SK-N-SH (cell line): ENCODE results near the gene COX4I1. TPM values are rescaled to one million over a fixed set of nuclear protein-coding genes. Genes with fewer than 3 reads are reported as not detected.

Source experiments
- CTCF ChIA-PET: fragments of 300-600, 350-600 bp; formaldehyde crosslinking; extraction: SDS; loops from one replicate; lab custom pipeline; 2021; lab: Yijun Ruan, JAX
- POLR2A ChIA-PET: fragments of 350-600 bp; sonication (Branson Sonifier 250); formaldehyde crosslinking; extraction: SDS; loops from one replicate; lab custom pipeline; 2020; ENCODE audit warnings: antibody characterized with exemption, inconsistent platforms; lab: Yijun Ruan, JAX
- DNase-seq: peaks from one replicate; pipeline ENCODE4 v3.0.0; 2012
- H2AFZ ChIP-seq: fragments of 200-600 bp; sonication (generic); 2 replicates; pipeline ENCODE4 v1.8.1; 2016; ENCODE audit warnings: antibody characterized with exemption, mild to moderate bottlenecking, low read depth
- H3F3A ChIP-seq: fragments of 200-600 bp; sonication (generic); replicated peaks from 2 replicates; pipeline ENCODE3; 2016; ENCODE audit warnings: antibody characterized with exemption, mild to moderate bottlenecking; ENCODE audit not compliant: insufficient read depth
- H3K27ac ChIP-seq, 2 experiments: fragments of 200-500 bp in 1 of 2; fragments of 200-600 bp in 1 of 2; sonication (Bioruptor generic) in 1 of 2; sonication (generic), shearing (Covaris generic) in 1 of 2; 2 replicates each; pipeline versions ENCODE4 v1.5.1 to v1.6.1; 2014 to 2016; ENCODE audit warnings: low read depth in 2 of 2, inconsistent platforms in 1 of 2, low read length in 1 of 2, mild to moderate bottlenecking in 1 of 2, mixed read lengths in 1 of 2
- H3K27me3 ChIP-seq: fragments of 200-600 bp; sonication (generic), shearing (Covaris generic); 2 replicates; pipeline ENCODE4 v1.6.1; 2016; ENCODE audit warnings: mixed run types; ENCODE audit not compliant: insufficient read depth
- H3K36me3 ChIP-seq, 2 experiments: fragments of 200-500 bp in 1 of 2; fragments of 200-600 bp in 1 of 2; sonication (Bioruptor generic) in 1 of 2; sonication (generic) in 1 of 2; replicated peaks in 1 of 2; 2 replicates each; pipeline versions ENCODE3 to v1.5.1; 2014 to 2016; ENCODE audit warnings: low read length in 1 of 2, mild to moderate bottlenecking in 1 of 2; ENCODE audit not compliant: insufficient read depth in 2 of 2, control insufficient read depth in 1 of 2
- H3K4me1 ChIP-seq, 2 experiments: fragments of 200-500 bp in 1 of 2; fragments of 200-600 bp in 1 of 2; sonication (Bioruptor generic) in 1 of 2; sonication (generic), shearing (Covaris generic) in 1 of 2; 2 replicates each; pipeline versions ENCODE4 v1.5.1 to v1.6.1; 2014 to 2016; ENCODE audit warnings: low read depth in 1 of 2, low read length in 1 of 2, mixed run types in 1 of 2; ENCODE audit not compliant: insufficient read depth in 2 of 2, control insufficient read depth in 1 of 2
- H3K4me2 ChIP-seq: fragments of 200-600 bp; sonication (generic), shearing (Covaris generic); 2 replicates; pipeline ENCODE4 v1.6.1; 2017; ENCODE audit warnings: mixed run types
- H3K4me3 ChIP-seq, 2 experiments: fragments of 200-500 bp in 1 of 2; fragments of 200-600 bp in 1 of 2; sonication (Bioruptor generic) in 1 of 2; sonication (generic), shearing (Covaris generic) in 1 of 2; 2 replicates each; pipeline versions ENCODE4 v1.5.1 to v1.8.1; 2014 to 2016; ENCODE audit warnings: low read depth in 2 of 2, inconsistent platforms in 1 of 2, low read length in 1 of 2, mild to moderate bottlenecking in 1 of 2, mixed read lengths in 1 of 2, moderate library complexity in 1 of 2
- H3K79me2 ChIP-seq: fragments of 200-600 bp; sonication (generic); 2 replicates; pipeline ENCODE4 v1.8.1; 2017; ENCODE audit warnings: mild to moderate bottlenecking; ENCODE audit not compliant: insufficient read depth
- H3K9ac ChIP-seq: fragments of 200-600 bp; sonication (generic); 2 replicates; pipeline ENCODE4 v1.6.1; 2017; ENCODE audit warnings: mixed run types
- H3K9me2 ChIP-seq: fragments of 200-600 bp; sonication (generic); 2 replicates; pipeline ENCODE4 v1.6.1; 2017; ENCODE audit warnings: mixed run types
- H3K9me3 ChIP-seq: fragments of 200-600 bp; sonication (generic); 2 replicates; pipeline ENCODE4 v1.6.1; 2017; ENCODE audit warnings: mixed run types, mild to moderate bottlenecking, moderate library complexity
- H4K20me1 ChIP-seq: fragments of 200-600 bp; sonication (generic); 2 replicates; pipeline ENCODE4 v1.6.1; 2017; ENCODE audit warnings: mild to moderate bottlenecking, mixed run types; ENCODE audit not compliant: insufficient read depth
- CHD2 ChIP-seq: fragments of 150-350 bp; IDR thresholded peaks from 2 replicates; pipeline ENCODE4 v1.6.1; 2018; ENCODE audit warnings: low read length; ENCODE audit not compliant: partially characterized antibody
- EP300 ChIP-seq, 2 experiments: IDR thresholded peaks; 2 replicates each; pipeline versions ENCODE4 v1.4.0 to v1.6.1; 2012; ENCODE audit warnings: borderline replicate concordance in 1 of 2, low read depth in 1 of 2, low read length in 1 of 2
- EZH2phosphoT487 ChIP-seq: fragments of 200-600 bp; sonication (generic); IDR thresholded peaks from 2 replicates; pipeline ENCODE4 v1.6.1; 2017; ENCODE audit warnings: low read depth, mixed run types, mild to moderate bottlenecking, antibody characterized with exemption, moderate library complexity, borderline replicate concordance
- FOXJ3 ChIP-seq: sonication (generic); formaldehyde crosslinking; IDR thresholded peaks from 2 replicates; pipeline ENCODE4 v1.5.1; 2020; ENCODE audit warnings: mild to moderate bottlenecking, missing genetic modification reagents
- MXI1 ChIP-seq: IDR thresholded peaks from 2 replicates; pipeline ENCODE4 v1.6.1; 2012; ENCODE audit warnings: mild to moderate bottlenecking, low read depth, low read length, improper control_type of control experiment
- NFIC ChIP-seq: IDR thresholded peaks from 2 replicates; pipeline ENCODE4 v1.4.0; 2012; ENCODE audit warnings: borderline replicate concordance
- NRF1 ChIP-seq: IDR thresholded peaks from 2 replicates; pipeline ENCODE4 v1.6.1; 2012; ENCODE audit warnings: low read depth, mild to moderate bottlenecking, low read length
- POLR2AphosphoS5 ChIP-seq: IDR thresholded peaks from 2 replicates; pipeline ENCODE4 v1.6.1; 2012; ENCODE audit warnings: low read depth, low read length
- RAD21 ChIP-seq: IDR thresholded peaks from 2 replicates; pipeline ENCODE4 v1.6.1; 2012; ENCODE audit warnings: mild to moderate bottlenecking, low read length
- RCOR1 ChIP-seq: fragments of 150-350 bp; IDR thresholded peaks from 2 replicates; pipeline ENCODE4 v1.6.1; 2017; ENCODE audit warnings: antibody characterized with exemption, low read length
- RFX5 ChIP-seq: IDR thresholded peaks from 2 replicates; pipeline ENCODE4 v1.6.1; 2012; ENCODE audit warnings: mild to moderate bottlenecking, improper control_type of control experiment, low read length
- RXRA ChIP-seq: IDR thresholded peaks from 2 replicates; pipeline ENCODE4 v1.4.0; 2012; ENCODE audit warnings: low read depth, mild to moderate bottlenecking, borderline replicate concordance
- SIN3A ChIP-seq: IDR thresholded peaks from 2 replicates; pipeline ENCODE4 v1.6.1; 2012; ENCODE audit warnings: low read depth, mild to moderate bottlenecking, low read length, moderate library complexity, borderline replicate concordance
- SMC3 ChIP-seq: IDR thresholded peaks from 2 replicates; pipeline ENCODE4 v1.6.1; 2012; ENCODE audit warnings: low read depth, low read length, improper control_type of control experiment
- TCF12 ChIP-seq: IDR thresholded peaks from 2 replicates; pipeline ENCODE4 v1.4.0; 2012
- YY1 ChIP-seq: IDR thresholded peaks from 2 replicates; pipeline ENCODE4 v1.4.0; 2012; ENCODE audit warnings: low read depth, mild to moderate bottlenecking
- WGBS: methylation state at CpG from one replicate; pipeline ENCODE4 v1.1.6; 2017; ENCODE audit warnings: low lambda C conversion rate; 5-methylcytosine and 5-hydroxymethylcytosine counted together
- polyA plus RNA-seq, 3 experiments: library from polyadenylated mRNA; depleted of rRNA; stranded (reverse); fragments of >200 nt; gene quantifications; 2 replicates each; pipeline ENCODE4 v1.2.3, GENCODE V29; 2012
- TF ChIP-seq, protein P1 (sequence below): IDR thresholded peaks from 2 replicates; pipeline ENCODE4 v1.4.0; 2012; ENCODE audit warnings: low read depth, borderline replicate concordance
- TF ChIP-seq, protein P2 (sequence below): IDR thresholded peaks from 2 replicates; pipeline ENCODE4 v1.4.0; 2012; ENCODE audit warnings: low read depth, borderline replicate concordance
- TF ChIP-seq, protein P3 (sequence below): IDR thresholded peaks from 2 replicates; pipeline ENCODE4 v1.4.0; 2012; ENCODE audit warnings: low read depth
- TF ChIP-seq, protein P4 (sequence below): fragments of 150-350 bp; IDR thresholded peaks from 2 replicates; pipeline ENCODE4 v1.6.1; 2016; ENCODE audit warnings: mild to moderate bottlenecking, low read depth, low read length

Gene COX4I1
- polyA plus RNA-seq, 1 of the 3 experiments (the other 2 are of a cell fraction) = 1,294 TPM

DNA sequence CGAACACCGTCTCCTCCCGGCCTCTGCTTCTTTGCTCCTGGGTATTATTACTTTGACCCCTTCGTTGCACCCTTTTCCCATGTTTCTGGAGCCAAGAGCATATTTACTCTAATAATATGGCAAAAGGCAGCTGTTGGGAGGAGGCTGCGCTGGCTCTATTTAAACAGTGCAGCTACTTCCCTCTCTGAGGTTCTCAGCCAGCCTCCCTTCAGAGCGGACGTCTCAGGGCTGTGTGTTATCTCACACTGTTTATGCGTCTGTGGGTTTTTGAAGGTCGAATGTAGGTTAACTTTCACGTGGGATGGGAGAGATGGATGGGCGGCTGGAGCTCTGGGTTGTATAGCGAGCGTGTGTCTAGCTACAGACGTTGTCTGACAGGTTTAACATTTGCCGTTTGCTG lies 45.3 kb downstream of the COX4I1 start (continued):
- no peak for TF ChIP-seq EP300 (IDR thresholded peaks at IDR 0.05; ENCODE audit: borderline replicate concordance in 1 of 2, low read depth in 1 of 2, low read length in 1 of 2)
- TF ChIP-seq, protein P1, sequence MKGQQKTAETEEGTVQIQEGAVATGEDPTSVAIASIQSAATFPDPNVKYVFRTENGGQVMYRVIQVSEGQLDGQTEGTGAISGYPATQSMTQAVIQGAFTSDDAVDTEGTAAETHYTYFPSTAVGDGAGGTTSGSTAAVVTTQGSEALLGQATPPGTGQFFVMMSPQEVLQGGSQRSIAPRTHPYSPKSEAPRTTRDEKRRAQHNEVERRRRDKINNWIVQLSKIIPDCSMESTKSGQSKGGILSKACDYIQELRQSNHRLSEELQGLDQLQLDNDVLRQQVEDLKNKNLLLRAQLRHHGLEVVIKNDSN = no peak
- TF ChIP-seq, all 33 proteins: peak for 0

DNA sequence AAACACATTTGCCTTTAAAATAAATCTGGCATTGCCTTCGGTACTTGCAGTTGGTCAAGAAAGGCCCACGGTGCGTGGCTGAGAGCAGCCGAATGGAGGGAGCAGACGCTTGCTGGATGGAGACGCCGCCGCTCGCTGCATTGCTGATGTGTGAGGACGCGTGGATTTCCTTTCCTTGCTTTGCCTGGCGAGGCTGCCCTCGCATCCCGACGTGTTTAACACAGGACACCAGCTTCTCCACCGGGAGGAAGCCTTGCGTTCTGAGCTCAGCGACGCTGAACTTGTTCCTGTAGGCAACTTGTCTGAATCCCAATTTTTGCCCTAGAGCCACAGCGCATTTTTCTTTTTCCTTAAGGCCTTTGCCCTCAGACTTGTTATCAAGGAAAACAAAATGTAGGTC lies 45.8 kb downstream of the COX4I1 start:
- no peaks in the 10 kb centered on the region for H3K4me1 ChIP-seq
- no peak for TF ChIP-seq FOXJ3
- TF ChIP-seq RCOR1 = no peak
- no peak for TF ChIP-seq NRF1
- TF ChIP-seq RXRA = no peak
- TF ChIP-seq CHD2 = no peak
- TF ChIP-seq RAD21 = no peak
- TF ChIP-seq, protein P2, sequence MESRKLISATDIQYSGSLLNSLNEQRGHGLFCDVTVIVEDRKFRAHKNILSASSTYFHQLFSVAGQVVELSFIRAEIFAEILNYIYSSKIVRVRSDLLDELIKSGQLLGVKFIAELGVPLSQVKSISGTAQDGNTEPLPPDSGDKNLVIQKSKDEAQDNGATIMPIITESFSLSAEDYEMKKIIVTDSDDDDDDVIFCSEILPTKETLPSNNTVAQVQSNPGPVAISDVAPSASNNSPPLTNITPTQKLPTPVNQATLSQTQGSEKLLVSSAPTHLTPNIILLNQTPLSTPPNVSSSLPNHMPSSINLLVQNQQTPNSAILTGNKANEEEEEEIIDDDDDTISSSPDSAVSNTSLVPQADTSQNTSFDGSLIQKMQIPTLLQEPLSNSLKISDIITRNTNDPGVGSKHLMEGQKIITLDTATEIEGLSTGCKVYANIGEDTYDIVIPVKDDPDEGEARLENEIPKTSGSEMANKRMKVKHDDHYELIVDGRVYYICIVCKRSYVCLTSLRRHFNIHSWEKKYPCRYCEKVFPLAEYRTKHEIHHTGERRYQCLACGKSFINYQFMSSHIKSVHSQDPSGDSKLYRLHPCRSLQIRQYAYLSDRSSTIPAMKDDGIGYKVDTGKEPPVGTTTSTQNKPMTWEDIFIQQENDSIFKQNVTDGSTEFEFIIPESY = no peak
- TF ChIP-seq YY1 = no peak
- no peak for TF ChIP-seq RFX5
- no peak for TF ChIP-seq SMC3
- no peak for TF ChIP-seq NFIC
- TF ChIP-seq MXI1 = no peak
- TF ChIP-seq, protein P3, sequence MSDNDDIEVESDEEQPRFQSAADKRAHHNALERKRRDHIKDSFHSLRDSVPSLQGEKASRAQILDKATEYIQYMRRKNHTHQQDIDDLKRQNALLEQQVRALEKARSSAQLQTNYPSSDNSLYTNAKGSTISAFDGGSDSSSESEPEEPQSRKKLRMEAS = no peak
- TF ChIP-seq POLR2AphosphoS5 = no peak
- no peak for TF ChIP-seq SIN3A
- TF ChIP-seq EP300 (IDR thresholded peaks at IDR 0.05; ENCODE audit: borderline replicate concordance in 1 of 2, low read depth in 1 of 2, low read length in 1 of 2) = no peak
- TF ChIP-seq, protein P1 = no peak
- TF ChIP-seq TCF12 = no peak
- TF ChIP-seq, protein P4, sequence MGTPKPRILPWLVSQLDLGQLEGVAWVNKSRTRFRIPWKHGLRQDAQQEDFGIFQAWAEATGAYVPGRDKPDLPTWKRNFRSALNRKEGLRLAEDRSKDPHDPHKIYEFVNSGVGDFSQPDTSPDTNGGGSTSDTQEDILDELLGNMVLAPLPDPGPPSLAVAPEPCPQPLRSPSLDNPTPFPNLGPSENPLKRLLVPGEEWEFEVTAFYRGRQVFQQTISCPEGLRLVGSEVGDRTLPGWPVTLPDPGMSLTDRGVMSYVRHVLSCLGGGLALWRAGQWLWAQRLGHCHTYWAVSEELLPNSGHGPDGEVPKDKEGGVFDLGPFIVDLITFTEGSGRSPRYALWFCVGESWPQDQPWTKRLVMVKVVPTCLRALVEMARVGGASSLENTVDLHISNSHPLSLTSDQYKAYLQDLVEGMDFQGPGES = no peak
- TF ChIP-seq EZH2phosphoT487 = no peak
- ChIA-PET POLR2A (no interaction called here), CTCF (interaction anchor here (0.6 to 1.4 kb wide), 2 partner anchors 24 to 231 kb away, joined by 3 to 4 read pairs; no protein-coding TSS in a partner anchor)
- H3K27me3 ChIP-seq = peaks cover 89% of the 10 kb centered on the region
- H3K79me2 ChIP-seq = no peaks in the 10 kb centered on the region
- H3K9me2 ChIP-seq = no peaks in the 10 kb centered on the region
- H3K9me3 ChIP-seq = no peaks in the 10 kb centered on the region
- H4K20me1 ChIP-seq = no peaks in the 10 kb centered on the region
- no peaks in the 10 kb centered on the region for H3K36me3 ChIP-seq
- no peaks in the 10 kb centered on the region for H3F3A ChIP-seq
- no peak overlapping the region for H3K4me3 ChIP-seq
- no peak overlapping the region for H3K27ac ChIP-seq
- H2AFZ ChIP-seq = no peak overlapping the region
- H3K9ac ChIP-seq = no peak overlapping the region
- no peak overlapping the region for H3K4me2 ChIP-seq
- WGBS = 39% methylated on average over 19 of the region's 20 CpGs
- DNase-seq = no peak
